ENCODE measurements around the gene FHIT.

Gene FHIT

DNA sequence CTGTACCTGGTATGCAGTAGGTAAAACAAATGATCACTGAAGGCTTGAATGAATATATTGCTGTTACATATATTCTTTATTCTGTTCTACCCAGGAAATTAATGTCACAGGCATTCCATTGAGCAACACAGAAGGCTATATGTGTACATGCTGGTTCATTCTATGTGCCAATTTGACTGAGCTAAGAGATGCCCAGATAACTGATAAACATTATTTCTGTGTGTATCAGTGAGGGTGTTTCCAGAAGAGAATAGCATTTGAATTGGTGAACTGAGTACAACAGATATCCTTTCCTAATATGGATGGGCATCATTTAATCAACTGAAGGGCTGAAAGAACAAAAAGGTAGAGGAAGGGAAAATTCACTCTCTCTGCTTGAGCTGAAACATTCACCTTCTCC lies 886.8 kb downstream of the FHIT start:
- DNase-seq = no peak

GRCh38 chr3:60363817-60364216 lies 887.4 kb downstream of the FHIT start:
- DNase-seq = no peak

- DNase-seq = no peak
Observed at GRCh38 chr3:60355825-60356224, 895.4 kb downstream of the FHIT start.

- DNase-seq = no peak
Observed at GRCh38 chr3:60351481-60351880, 899.8 kb downstream of the FHIT start.

DNA sequence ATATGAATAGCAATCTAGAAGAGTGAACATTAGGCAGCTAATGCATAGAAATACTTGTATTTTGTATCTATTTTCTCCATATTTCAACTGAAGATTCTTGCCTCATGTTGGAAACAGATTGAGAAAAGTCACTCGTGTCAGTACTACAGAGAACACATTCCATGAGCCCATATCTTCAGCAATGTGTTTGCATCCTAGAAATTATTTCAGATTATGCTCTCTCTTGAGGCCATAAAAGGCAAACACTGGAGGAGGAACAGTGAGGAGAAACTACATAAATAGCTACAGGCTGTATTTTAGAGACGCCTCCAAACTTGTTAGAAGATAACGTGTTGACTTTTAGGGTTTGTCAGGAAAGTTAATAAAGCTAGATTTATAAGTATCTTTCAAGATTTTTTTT lies 906.9 kb downstream of the FHIT start:
- no peak for DNase-seq

DNA sequence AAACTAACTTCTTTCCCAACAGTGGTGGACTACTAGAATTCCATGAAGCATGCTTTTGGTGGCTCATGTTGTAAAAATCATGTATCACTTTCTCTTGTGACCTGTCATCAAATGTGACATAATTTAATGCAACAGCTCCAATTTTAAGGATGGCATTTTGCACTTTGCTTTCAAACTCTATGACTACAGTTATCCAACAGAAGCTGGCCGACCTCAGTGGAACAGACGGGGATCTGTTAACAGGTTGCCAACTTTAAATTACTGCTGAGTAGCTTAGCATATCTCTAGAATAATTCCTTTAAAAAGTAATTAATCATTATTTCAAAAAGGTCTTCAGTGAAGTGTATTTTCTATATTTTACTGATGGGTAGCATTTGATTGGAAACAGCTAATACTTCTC lies 907.4 kb downstream of the FHIT start:
- no peak for DNase-seq

DNA sequence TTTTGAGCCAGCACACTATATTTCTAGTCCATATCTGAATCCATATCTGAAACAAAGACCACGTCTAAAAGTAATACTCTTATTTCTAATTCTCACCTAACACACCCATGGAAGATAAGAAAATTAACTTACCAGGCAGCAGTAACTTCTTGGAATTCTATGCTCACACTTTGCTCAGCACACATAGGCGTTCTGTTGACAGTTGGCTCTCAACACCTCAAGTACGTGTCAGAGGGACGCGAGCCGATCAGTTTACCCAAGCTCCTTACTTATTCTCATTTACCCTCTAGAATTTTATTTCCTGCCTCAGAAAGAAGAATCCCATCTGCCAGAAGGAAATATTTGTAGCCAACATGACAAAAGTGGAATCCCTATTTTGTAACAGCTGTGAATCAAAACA lies 911.9 kb downstream of the FHIT start:
- DNase-seq = no peak

DNA sequence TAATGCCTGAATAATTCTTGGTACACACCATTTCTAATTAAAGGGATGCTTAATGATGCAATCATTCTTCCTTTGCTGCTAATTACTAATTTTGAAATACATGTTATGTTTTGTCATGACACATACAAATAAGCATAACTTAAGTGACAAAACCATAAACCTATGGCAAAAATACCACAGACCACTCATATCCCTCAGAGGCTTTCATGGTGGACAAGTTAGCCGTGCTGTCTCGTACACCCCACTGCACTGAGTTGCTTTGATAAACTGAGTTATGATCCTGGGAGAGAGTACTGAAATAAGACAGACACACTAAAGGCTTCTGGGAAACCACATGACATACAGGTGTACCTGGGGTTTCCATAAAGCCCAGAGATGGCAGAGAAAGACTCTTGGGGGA lies 913.8 kb downstream of the FHIT start:
- no peak for DNase-seq

DNA sequence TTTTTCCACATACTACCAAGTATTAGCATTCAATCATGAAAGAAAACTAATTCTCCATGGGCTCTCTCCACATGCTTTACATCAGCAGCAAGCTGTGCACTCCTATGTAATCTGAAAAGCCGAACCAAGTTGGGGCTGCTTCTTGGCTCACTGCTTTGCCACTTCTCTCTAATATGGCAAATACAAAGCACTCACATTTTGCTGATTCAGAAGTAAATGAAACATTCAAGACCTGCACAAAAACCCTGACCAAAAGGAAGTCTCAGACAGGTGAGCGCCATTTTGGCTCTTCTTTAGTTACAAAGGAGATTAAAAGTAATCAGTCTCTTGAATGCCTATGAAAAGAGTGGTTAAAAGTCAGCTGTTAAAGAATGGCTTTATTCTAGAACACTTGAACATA lies 915.2 kb downstream of the FHIT start:
- no peak for DNase-seq

- DNase-seq = no peak
Observed at GRCh38 chr3:60333710-60334109, 917.5 kb downstream of the FHIT start.

DNA sequence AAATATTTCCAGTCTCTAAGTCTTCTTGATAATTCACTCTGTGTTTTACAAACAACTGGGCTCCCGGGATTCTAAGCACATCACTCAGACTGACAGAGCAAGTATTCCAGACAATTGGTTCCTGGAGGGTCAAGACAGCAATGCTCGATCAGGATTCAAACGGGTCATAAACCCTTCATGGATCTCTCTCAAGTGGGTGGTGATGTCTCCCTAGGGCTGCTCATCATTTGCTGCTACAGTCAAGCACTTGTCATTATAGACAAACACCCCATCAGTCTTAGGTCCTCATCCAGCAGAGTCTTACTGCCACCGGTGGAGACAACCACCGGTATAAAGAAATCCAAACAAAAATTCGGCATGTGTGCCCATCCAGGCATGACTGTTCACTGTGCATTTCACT lies 921.1 kb downstream of the FHIT start:
- no peak for DNase-seq

- DNase-seq = no peak
Observed at GRCh38 chr3:60325610-60326170, 925.6 kb downstream of the FHIT start.

GRCh38 chr3:60323651-60324050 lies 927.6 kb downstream of the FHIT start:
- DNase-seq = no peak

GRCh38 chr3:60323180-60323579 lies 928.1 kb downstream of the FHIT start:
- no peak for DNase-seq

DNA sequence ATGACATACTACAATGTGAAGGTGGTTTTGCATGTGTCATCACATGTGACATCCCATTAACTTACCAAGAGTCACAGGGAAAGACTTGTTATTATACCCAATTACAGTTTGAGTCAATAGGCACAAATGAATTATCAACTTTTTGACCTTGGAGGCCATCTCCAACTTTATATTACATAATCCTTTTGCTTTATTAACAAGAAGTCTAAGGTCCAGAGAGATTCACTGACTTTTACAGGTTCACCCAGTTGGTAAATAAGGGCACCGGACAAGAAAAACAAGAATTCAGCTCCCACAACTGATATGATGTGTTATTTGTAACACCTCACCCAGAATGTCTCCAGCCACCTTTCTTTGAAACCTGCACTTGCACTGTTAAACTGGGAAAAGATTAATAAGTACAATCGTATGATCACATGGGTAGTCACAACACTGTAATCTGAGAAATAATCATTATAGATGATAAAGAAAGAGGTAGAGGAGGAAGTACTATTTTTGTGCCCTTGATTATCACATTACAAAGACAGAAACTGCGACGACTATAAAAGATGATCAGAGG lies 928.9 kb downstream of the FHIT start:
- no peak for DNase-seq

GRCh38 chr3:60319179-60319858 lies 931.9 kb downstream of the FHIT start:
- DNase-seq = no peak

DNA sequence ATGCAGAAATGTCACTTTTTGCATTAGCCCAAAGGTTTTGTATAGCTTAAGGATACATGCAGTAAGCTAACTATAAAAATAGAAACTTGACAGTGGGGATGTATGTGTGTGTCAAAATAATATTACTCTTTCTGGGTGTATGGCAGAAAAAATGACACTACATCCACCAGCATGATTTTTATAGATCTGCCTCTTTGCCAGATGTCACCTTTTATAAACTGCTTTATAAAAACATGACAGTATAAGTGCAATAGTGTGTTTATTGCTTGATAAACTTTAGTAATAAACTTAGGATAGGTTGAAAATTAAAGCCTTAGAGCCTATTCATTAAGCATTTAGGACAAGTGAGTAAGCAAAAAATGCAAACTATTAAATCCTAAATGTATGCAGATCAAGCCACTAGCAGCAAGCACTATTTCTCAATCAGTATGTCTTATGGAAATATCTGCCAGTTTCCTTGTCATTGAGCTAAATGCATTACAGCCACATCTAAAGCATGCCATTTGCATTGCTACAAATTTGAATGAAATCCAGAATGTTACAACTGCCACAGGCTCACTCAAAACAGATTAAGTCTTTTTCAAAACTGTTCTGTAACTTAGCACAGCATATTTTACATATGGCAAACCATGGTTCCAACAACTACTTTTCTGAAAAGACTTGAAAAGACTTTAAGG lies 935.0 kb downstream of the FHIT start:
- no peak for DNase-seq

GRCh38 chr3:60313951-60314461 lies 937.2 kb downstream of the FHIT start:
- DNase-seq = no peak

DNA sequence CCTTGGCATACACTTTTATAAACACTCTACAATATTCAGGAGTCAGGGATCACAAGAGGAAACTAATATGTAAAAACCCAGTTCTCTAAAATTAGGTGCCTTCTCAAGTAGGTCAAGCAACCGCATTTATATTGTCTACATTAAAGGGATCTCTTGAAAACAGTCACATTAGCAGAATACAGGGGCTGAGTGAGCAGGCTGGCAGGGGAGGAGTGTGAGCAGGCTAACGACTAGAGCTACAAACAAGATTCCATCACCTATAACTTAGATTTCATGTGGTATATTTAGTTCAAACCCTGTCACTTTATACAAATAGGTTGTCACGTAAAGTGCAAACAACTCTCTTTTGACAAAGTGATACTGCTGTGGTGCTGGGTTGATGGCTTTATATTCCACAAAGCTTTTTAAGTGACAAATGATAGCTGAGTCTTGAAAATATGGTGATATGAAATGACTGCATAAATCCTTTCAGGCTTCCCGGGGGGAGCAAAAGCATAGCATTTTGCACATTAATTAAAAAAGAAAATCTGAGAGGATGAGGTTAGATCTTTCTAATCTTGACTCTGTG lies 937.9 kb downstream of the FHIT start:
- DNase-seq = no peak

DNA sequence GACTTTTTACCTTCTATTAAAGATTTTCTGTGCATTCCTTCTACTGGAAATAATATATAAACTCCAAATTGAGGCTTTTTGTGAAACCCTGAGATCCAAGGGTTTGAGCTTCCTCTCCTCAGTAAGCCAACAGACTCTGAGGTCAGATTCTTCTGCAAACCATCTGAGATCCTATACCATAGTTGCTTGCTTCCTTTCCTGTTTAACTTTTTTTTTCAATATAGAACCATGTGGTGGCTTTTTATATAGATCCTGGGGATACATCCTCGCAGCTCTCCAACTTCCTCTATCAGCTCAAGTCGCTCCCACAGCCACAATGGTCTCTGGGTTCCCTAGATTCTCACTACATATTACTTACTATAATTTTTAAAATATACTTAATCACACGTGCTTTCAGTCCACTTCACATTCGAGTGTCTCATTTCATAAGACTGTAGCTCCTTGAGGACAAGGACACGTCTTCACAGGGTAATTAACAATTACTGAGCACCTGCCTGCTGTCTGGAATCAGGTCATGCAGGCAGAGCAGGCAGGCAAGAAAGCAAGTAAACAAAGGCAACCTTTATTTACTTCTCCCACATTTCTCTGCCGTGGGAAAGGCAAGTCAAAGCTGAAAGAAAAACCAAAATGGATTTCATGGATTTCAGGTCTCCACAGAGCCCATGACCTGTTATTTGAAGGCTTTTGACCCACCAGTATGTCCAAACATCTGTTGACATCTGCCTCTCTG lies 941.5 kb downstream of the FHIT start:
- no peak for DNase-seq

GRCh38 chr3:60308808-60309207 lies 942.4 kb downstream of the FHIT start:
- DNase-seq = no peak

- DNase-seq = no peak
Observed at GRCh38 chr3:60307562-60308199, 943.6 kb downstream of the FHIT start.

DNA sequence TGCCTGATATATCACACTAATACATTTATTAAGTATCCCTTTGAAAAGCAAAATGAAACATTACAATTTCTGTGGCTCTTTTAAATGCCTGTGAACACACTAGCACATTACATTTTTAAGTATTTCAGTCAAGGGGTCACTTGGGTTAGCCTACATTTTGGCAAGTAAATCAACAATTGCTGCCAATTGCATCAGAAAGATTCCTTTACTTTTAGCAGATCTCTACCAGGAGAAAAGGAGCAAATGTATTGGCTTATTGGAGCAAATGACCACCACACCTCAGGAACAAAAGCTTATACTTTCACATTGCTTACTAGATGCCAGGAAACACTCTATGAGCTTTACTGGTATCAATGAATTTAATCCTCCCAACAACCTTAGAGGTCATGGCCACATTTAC lies 947.1 kb downstream of the FHIT start:
- DNase-seq = no peak

Data from NCI-H2107 (cell line).